ENCODE data around the gene GPC1. TPM values are rescaled to one million over a fixed set of nuclear protein-coding genes. Genes with fewer than 3 reads are reported as not detected.

The GPC1 gene
- total RNA-seq, 6 experiments from 2014 or later: 20.7 to 44.5 (median 27.8) TPM

DNA sequence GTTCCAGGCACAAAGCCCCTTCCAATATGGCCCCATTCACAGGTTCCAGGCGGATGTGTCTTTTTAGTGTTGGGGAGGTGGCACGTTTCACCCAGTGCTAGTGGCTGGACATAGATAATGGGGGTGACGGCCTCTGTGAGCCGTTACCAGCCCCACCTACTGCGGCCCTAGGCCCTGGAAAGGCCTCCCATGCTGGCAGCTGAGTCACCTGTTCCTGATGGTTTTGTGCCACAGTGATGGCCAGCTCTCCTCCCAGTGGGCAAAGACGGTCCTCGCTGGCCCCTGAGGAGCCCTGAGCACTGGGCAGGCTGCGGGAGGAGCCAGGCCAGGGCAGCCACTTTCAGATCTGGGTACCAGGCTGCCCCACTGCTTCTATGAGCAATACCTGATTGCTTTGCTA lies 40.0 kb upstream of the GPC1 start:
- TF ChIP-seq, protein P1, sequence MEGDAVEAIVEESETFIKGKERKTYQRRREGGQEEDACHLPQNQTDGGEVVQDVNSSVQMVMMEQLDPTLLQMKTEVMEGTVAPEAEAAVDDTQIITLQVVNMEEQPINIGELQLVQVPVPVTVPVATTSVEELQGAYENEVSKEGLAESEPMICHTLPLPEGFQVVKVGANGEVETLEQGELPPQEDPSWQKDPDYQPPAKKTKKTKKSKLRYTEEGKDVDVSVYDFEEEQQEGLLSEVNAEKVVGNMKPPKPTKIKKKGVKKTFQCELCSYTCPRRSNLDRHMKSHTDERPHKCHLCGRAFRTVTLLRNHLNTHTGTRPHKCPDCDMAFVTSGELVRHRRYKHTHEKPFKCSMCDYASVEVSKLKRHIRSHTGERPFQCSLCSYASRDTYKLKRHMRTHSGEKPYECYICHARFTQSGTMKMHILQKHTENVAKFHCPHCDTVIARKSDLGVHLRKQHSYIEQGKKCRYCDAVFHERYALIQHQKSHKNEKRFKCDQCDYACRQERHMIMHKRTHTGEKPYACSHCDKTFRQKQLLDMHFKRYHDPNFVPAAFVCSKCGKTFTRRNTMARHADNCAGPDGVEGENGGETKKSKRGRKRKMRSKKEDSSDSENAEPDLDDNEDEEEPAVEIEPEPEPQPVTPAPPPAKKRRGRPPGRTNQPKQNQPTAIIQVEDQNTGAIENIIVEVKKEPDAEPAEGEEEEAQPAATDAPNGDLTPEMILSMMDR (IDR thresholded peaks at IDR 0.05): no peak
- no peak for TF ChIP-seq POLR2A (IDR thresholded peaks at IDR 0.05)
- H3K27ac ChIP-seq: no peak overlapping the region
- H3K36me3 ChIP-seq: no peaks in the 10 kb centered on the region
- no peaks in the 10 kb centered on the region for H3K4me1 ChIP-seq
- intact Hi-C loops (cut with DNase I): no loop called here
- 85% methylated on average over 4 of the region's 8 CpGs for WGBS (ENCODE audit: insufficient coverage, low coverage, low lambda C conversion rate, missing lambda C conversion rate)
- no peak for ATAC-seq
- no peaks in the 10 kb centered on the region for H3K9me3 ChIP-seq
- DNase-seq: no peak
- H3K4me3 ChIP-seq: no peak overlapping the region
- H3K27me3 ChIP-seq: no peaks in the 10 kb centered on the region

DNA sequence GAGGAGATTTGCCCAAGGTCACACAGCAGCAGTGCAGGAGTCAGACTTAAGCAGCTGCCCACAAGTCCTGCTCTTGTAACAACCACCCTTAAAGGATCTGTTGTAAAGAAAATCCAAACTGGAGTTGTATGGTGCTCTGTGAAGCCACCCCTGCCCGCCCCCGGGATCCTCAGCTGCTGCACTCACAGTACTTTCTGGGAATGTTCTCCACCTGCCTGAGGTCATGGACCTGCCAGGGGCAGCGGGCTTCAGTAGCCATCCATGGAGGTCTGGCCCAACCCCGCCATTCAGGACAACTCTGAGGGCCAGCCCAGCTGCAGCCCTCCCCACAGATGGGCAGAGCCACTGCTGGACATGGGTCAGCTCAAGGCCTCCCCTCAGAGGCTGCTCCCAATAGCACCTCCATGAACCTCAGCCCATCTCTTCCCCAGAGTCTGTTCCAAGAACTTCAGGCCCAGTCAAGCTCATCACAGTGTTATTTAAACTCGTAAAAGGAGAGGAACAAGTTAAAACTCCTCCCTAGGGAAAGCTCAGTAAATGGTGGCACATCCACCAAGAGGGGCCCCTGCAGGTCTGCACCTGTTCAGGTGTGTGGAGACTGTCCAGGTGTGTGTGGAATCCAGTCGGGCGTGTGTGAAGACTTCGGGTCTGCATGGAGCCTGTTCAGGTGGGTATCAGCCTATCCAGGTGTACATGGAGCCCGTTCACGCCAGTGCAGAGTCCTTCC lies 39.4 kb upstream of the GPC1 start:
- H3K4me1 ChIP-seq: no peaks in the 10 kb centered on the region
- WGBS (ENCODE audit: insufficient coverage, low coverage, low lambda C conversion rate, missing lambda C conversion rate): 96% methylated on average over 3 of the region's 10 CpGs
- H3K36me3 ChIP-seq: no peaks in the 10 kb centered on the region
- H3K27ac ChIP-seq: no peak overlapping the region
- ATAC-seq: no peak
- DNase-seq: peak in 1 of 3 donors; percentile 37
- H3K27me3 ChIP-seq: no peaks in the 10 kb centered on the region
- no peak overlapping the region for H3K4me3 ChIP-seq
- TF ChIP-seq, protein P1 (IDR thresholded peaks at IDR 0.05): no peak
- no peak for TF ChIP-seq POLR2A (IDR thresholded peaks at IDR 0.05)
- intact Hi-C loops (cut with DNase I): no loop called here
- H3K9me3 ChIP-seq: no peaks in the 10 kb centered on the region

DNA sequence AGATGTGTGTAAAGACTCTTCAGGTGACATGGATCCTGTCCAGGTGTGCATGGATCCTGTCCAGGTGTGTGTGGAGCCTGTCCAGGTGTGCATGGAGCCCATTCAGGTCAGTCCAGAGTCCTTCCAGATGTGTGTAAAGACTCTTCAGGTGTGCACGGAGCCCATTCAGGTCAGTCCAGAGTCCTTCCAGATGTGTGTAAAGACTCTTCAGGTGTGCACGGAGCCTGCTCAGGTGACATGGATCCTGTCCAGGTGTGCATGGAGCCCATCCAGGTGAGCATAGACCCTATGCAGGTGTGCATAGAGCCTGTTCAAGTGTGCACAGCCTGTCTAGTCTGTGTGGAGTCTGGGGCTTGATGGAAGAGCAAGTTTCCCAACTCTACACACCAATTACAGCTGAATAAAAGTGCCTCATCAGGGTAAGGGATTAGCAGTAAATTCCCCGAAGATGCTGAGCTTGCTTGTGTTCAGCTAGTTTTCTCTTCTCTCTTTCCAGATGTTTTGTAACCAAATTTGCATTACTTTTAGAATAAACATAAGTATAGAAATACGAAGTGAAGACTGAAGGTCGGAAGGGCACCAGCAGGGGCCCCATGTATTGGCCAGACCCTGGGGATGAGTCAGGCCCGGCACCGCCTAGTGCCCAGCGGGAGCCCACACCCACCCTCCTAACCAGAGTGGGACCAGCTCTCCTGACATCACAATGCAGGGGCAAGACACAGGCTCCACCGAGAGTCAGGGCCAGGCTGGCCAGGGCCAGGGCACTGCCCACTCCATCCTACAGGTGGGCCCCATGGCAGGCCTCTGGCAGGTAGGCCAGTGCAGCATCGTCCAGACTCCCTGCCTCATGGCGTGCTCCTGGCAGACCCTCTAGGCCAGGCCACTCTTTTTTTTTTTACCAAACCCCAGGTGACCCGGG lies 38.6 kb upstream of the GPC1 start:
- no peak for DNase-seq
- TF ChIP-seq, protein P1 (IDR thresholded peaks at IDR 0.05): no peak
- TF ChIP-seq POLR2A (IDR thresholded peaks at IDR 0.05): no peak
- Histone ChIP-seq H3K27me3 (no peaks in the 10 kb centered on the region), H3K27ac (no peak overlapping the region), H3K36me3 (no peaks in the 10 kb centered on the region), H3K9me3 (no peaks in the 10 kb centered on the region), H3K4me1 (no peaks in the 10 kb centered on the region), H3K4me3 (no peak overlapping the region)
- intact Hi-C loops (cut with DNase I): no loop called here
- WGBS (ENCODE audit: insufficient coverage, low coverage, low lambda C conversion rate, missing lambda C conversion rate): 51% methylated on average over 2 of the region's 12 CpGs
- no peak for ATAC-seq

DNA sequence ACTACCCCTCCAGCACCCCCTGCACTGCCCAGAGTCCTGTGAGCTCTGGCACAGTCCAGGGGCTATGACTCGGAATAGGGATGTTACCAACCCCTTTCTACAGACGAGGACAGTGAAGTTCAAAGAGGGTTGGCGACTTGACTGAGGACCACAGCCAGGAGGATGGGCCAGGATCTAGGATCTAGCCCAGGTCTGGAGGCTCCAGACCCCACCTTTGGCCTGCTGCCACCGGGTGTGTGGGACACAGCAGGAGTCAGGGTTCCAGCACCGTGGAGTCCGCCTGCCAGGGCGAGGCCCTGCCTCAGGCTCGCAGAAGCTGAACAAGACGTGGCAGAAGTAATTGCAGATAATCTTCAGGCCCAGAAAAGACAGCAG lies 37.9 kb upstream of the GPC1 start:
- intact Hi-C loops (cut with DNase I): no loop called here
- peak in 2 of 3 donors; percentile 16 to 38 for DNase-seq

More for the DNA sequence above, 37.9 kb upstream of the GPC1 start:
- Histone ChIP-seq H3K9me3 (no peaks in the 10 kb centered on the region), H3K4me1 (no peaks in the 10 kb centered on the region), H3K27ac (no peak overlapping the region), H3K27me3 (no peaks in the 10 kb centered on the region), H3K4me3 (no peak overlapping the region), H3K36me3 (no peaks in the 10 kb centered on the region)
- no peak for ATAC-seq
- TF ChIP-seq POLR2A (IDR thresholded peaks at IDR 0.05): no peak
- TF ChIP-seq, protein P1 (IDR thresholded peaks at IDR 0.05): no peak
- WGBS (ENCODE audit: insufficient coverage, low coverage, low lambda C conversion rate, missing lambda C conversion rate): 11% methylated on average over 1 of the region's 9 CpGs

All from right lobe of liver (tissue), 6 donors.